Activated CD4-positive, alpha-beta T cell treated with anti-CD3 and anti-CD28 coated beads, Interleukin-2, amount 10 ng/mL, durations not matched to agents 24 days and 14 days (primary cell): ENCODE data around the gene OSBPL10. TPM values are rescaled to one million over a fixed set of nuclear protein-coding genes. Genes with fewer than 3 reads are reported as not detected.

Experiments used
- DNase-seq: peaks from one replicate; pipeline ENCODE4 v3.0.0; 2022
- H3K27ac Mint-ChIP-seq: one replicate; pipeline ENCODE4 v1.8.0; 2022; ENCODE audit warnings: mild to moderate bottlenecking, mixed read lengths
- H3K27me3 Mint-ChIP-seq: one replicate; pipeline ENCODE4 v1.8.0; 2022; ENCODE audit warnings: mixed read lengths
- H3K36me3 Mint-ChIP-seq: one replicate; pipeline ENCODE4 v1.8.0; 2022; ENCODE audit warnings: low read depth, mild to moderate bottlenecking, mixed read lengths
- H3K4me1 Mint-ChIP-seq: one replicate; pipeline ENCODE4 v1.8.0; 2021; ENCODE audit warnings: mixed read lengths
- H3K4me3 Mint-ChIP-seq: one replicate; pipeline ENCODE4 v1.8.0; 2022; ENCODE audit warnings: mild to moderate bottlenecking, moderate library complexity, mixed read lengths
- H3K9me3 Mint-ChIP-seq: one replicate; pipeline ENCODE4 v1.8.0; 2021; ENCODE audit warnings: mixed read lengths
- intact Hi-C: fragments of 100-400 bp; cut with micrococcal nuclease; formaldehyde crosslinking; loops from one replicate; pipeline ENCODE4 v1.15.1; 2023
- total RNA-seq: library from RNA; stranded (reverse); gene quantifications from 2 replicates; pipeline ENCODE4 v1.2.3, GENCODE V29; 2022

The OSBPL10 gene
- total RNA-seq, 1 donor from 2014 or later, result 14.5 TPM

DNA sequence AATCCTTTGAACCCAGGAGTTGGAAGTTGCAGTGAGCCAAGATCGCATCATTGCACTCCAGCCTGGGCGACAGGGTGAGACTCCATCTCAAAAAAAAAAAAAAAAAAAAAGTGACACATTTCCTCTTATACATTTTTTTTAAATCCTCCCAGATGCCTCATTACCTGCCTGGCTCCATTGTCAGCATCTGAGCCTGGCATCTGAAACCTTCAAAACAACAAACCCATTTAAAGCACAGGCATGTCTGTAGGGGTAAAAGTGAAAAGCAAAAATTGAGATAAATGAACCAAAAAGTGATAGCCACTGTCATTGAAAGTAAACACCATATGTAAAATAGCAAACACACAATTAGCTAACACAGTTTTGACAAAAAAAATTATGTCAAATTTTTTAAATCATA is 38.6 kb downstream of the OSBPL10 start:
- Mint-ChIP-seq H3K27ac (no peak overlapping the region), H3K4me1 (peaks cover 2% of the 10 kb centered on the region), H3K36me3 (no peaks in the 10 kb centered on the region), H3K9me3 (peaks cover 4% of the 10 kb centered on the region), H3K27me3 (no peaks in the 10 kb centered on the region), H3K4me3 (no peak overlapping the region)
- intact Hi-C loops, result no loop called here
- DNase-seq, result no peak

DNA sequence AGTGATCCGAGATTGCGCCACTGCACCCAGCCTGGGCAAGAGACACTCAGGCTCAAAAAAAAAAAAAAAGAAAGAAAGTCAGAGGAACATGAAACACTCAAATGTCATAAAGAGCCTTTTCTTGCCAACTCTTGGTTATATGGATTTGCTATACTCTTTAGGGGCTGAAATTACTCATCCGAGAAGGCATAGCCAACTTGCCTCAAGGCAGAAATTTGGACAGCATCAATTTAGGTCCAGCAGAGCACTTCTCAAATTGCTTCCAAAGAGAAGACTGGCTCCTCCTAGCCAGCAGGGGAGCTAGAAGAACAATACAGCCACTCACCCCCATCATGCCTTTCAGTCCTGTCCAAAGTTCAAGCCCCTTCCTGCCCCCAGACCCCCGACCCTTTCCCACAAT is 43.8 kb downstream of the OSBPL10 start:
- Mint-ChIP-seq H3K36me3 (no peaks in the 10 kb centered on the region), H3K27ac (peak overlapping the region; percentile 30), H3K9me3 (no peaks in the 10 kb centered on the region), H3K4me3 (no peak overlapping the region), H3K4me1 (peaks cover 17% of the 10 kb centered on the region), H3K27me3 (no peaks in the 10 kb centered on the region)
- intact Hi-C loops, result no loop called here
- no peak for DNase-seq

- Mint-ChIP-seq H3K27ac (peak overlapping the region; percentile 30), H3K9me3 (no peaks in the 10 kb centered on the region), H3K4me3 (no peak overlapping the region), H3K36me3 (no peaks in the 10 kb centered on the region), H3K4me1 (peaks cover 17% of the 10 kb centered on the region), H3K27me3 (no peaks in the 10 kb centered on the region)
- intact Hi-C loops, result no loop called here
- DNase-seq, result no peak
Observed at GRCh38 chr3:31936420-31937060, 44.5 kb downstream of the OSBPL10 start.

DNA sequence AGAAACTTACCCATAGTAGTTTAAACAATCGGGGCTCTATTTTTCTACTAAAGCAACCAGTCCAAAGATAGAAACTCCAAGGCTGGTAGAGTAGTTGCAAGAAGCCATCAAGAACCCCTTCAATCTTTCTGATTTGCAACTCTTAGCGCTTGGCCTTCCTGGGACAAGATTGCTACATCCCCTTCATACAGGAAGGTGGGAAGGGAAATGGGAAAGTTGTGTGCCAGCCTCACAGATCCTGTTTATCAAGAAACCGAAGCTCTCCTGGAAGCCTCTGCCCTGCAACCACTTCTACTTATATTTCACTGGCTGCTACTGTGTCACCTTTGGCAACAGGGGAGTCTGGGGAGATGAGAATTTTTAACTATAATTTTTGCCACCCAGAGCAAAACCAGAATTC is 46.2 kb downstream of the OSBPL10 start:
- DNase-seq, result no peak
- Mint-ChIP-seq H3K27ac (no peak overlapping the region), H3K36me3 (no peaks in the 10 kb centered on the region), H3K4me3 (no peak overlapping the region), H3K4me1 (peaks cover 20% of the 10 kb centered on the region), H3K27me3 (no peaks in the 10 kb centered on the region), H3K9me3 (peaks cover 4% of the 10 kb centered on the region)
- intact Hi-C loops, result no loop called here

DNA sequence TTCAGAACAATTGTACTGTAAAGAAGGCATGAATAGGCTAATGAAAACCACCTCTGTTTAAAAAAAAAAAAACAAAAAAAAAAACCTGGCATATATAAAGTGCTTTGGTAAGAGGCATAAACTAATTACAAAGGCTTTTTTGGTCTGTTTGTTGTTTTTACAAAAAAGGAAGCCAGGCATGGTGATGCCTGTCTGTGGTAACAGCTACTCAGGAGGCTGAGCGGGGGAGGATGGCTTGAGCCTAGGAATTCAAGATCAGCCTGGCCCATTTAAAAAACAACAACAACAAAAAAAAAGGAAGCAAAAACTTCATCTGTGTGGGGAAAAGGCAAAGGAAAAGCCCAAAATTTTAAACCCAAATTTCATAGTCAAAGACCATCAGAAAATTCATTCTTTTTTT is 47.0 kb downstream of the OSBPL10 start:
- H3K4me3 Mint-ChIP-seq, result no peak overlapping the region

DNA sequence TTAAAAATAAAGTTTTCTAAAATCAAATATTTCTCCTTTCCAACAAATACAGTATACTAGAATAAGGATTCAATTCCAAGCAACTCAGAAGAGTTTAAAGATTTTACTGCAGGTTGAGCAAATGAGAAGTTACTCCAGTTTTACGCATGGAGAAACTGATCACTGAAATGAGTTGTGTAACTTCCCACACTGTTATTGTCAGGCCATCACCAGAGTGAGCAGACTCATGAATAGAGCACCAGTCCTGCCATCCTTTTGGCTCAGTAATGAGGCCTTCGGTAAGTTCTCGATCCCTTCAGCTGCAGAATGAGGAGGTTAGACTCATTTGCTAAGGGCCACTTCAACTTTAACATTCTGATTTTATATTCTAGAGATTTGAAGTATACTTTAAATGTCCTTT is 48.1 kb downstream of the OSBPL10 start:
- H3K9me3 Mint-ChIP-seq, result peaks cover 4% of the 10 kb centered on the region
- no peaks in the 10 kb centered on the region for H3K36me3 Mint-ChIP-seq
- intact Hi-C loops, result no loop called here
- H3K4me3 Mint-ChIP-seq, result no peak overlapping the region
- H3K27ac Mint-ChIP-seq, result no peak overlapping the region
- no peaks in the 10 kb centered on the region for H3K27me3 Mint-ChIP-seq
- H3K4me1 Mint-ChIP-seq, result peaks cover 23% of the 10 kb centered on the region
- no peak for DNase-seq

More for the DNA sequence above, 47.0 kb downstream of the OSBPL10 start:
- peaks cover 20% of the 10 kb centered on the region for H3K4me1 Mint-ChIP-seq
- no peaks in the 10 kb centered on the region for H3K27me3 Mint-ChIP-seq
- H3K9me3 Mint-ChIP-seq, result peaks cover 4% of the 10 kb centered on the region
- intact Hi-C loops, result no loop called here
- no peak for DNase-seq
- no peaks in the 10 kb centered on the region for H3K36me3 Mint-ChIP-seq
- no peak overlapping the region for H3K27ac Mint-ChIP-seq

DNA sequence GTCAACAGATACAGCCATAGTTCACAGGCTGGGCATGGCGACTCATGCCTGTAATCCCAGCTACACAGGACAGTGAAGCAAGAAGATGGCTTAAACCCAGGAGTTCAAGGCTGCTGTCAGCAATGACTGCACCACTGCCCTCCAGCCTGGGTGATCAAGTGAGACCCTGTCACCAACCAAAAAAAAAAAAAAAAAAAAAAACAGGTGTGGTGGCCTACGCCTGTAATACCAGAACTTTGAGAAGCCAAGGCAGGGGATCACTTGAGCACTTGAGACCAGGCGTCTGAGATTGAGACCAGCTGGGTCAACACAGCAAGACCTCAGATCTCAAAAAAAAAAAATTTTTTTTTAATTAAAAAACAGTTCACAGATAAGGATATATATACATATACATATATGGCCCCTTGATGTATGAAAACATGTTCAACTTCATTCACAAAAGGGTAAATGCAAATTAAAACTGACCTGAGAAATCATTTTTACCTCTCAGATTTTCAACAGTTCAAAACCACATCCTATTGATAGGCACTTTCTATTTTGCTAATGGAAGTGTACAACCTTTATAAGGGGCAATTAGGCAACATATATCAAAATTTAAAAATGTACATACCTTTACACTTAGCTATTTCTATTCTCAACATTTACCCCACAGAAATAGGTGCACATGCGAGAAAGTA is 51.1 kb downstream of the OSBPL10 start:
- Mint-ChIP-seq H3K27me3 (no peaks in the 10 kb centered on the region), H3K4me1 (peaks cover 31% of the 10 kb centered on the region), H3K4me3 (no peak overlapping the region), H3K36me3 (no peaks in the 10 kb centered on the region), H3K27ac (no peak overlapping the region), H3K9me3 (peaks cover 13% of the 10 kb centered on the region)
- no peak for DNase-seq
- intact Hi-C loops, result no loop called here

GRCh38 chr3:31927811-31928210 is 53.3 kb downstream of the OSBPL10 start:
- Mint-ChIP-seq H3K27ac (peak overlapping the region; percentile 86), H3K9me3 (peaks cover 13% of the 10 kb centered on the region)

GRCh38 chr3:31926543-31926942 is 54.5 kb downstream of the OSBPL10 start:
- peaks cover 17% of the 10 kb centered on the region for H3K9me3 Mint-ChIP-seq
- no peak for DNase-seq
- H3K27me3 Mint-ChIP-seq, result no peaks in the 10 kb centered on the region
- intact Hi-C loops, result loop anchor here (2.0 kb wide), 1 partner anchor 172 kb away; no protein-coding TSS in a partner anchor
- peak overlapping the region; percentile 86 for H3K27ac Mint-ChIP-seq
- no peak overlapping the region for H3K4me3 Mint-ChIP-seq
- H3K36me3 Mint-ChIP-seq, result peaks cover 6% of the 10 kb centered on the region
- peaks cover 30% of the 10 kb centered on the region for H3K4me1 Mint-ChIP-seq

More at GRCh38 chr3:31927811-31928210, 53.3 kb downstream of the OSBPL10 start:
- Mint-ChIP-seq H3K27me3 (no peaks in the 10 kb centered on the region), H3K4me1 (peaks cover 28% of the 10 kb centered on the region), H3K36me3 (peaks cover 2% of the 10 kb centered on the region), H3K4me3 (peak overlapping the region; percentile 6)
- no peak for DNase-seq
- intact Hi-C loops, result loop anchor here (1.0 to 2.0 kb wide), 2 partner anchors 51 to 173 kb away; no protein-coding TSS in a partner anchor

GRCh38 chr3:31925271-31925630 is 55.8 kb downstream of the OSBPL10 start:
- H3K9me3 Mint-ChIP-seq, result peaks cover 23% of the 10 kb centered on the region
- intact Hi-C loops, result no loop called here
- peaks cover 10% of the 10 kb centered on the region for H3K36me3 Mint-ChIP-seq
- no peaks in the 10 kb centered on the region for H3K27me3 Mint-ChIP-seq
- peaks cover 32% of the 10 kb centered on the region for H3K4me1 Mint-ChIP-seq
- DNase-seq, result no peak
- peak overlapping the region; percentile 72 for H3K27ac Mint-ChIP-seq
- H3K4me3 Mint-ChIP-seq, result peak overlapping the region; percentile 3

DNA sequence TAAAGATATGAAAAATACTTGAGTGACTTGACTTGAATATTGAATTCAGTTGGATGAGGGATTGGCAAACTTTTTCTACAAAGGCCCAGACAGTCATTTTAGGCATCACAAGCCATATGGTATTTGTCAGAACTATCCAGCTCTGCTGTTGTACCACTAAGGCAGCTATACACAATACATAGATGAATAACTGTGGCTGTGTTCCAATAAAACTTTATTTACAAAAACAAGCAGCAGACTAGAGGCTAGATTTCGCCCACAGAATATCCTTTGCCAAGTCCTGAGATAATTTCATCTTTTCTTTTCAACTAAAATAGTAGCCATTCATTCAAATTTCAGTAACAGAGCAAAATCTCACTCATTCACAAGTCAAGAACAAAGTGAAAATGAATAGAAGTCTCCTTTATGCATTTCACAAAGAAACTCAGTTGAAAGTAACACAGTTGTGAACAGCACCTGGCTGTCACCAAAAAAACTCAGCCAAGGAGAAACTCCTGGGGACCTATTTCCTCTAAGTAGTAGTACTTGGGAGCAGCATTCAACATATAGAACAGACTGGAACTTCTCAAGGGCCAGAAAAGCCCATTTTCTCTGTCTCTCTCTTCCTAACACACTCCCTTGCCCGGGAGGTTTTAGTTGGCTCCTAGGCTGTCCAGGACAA is 56.3 kb downstream of the OSBPL10 start:
- Mint-ChIP-seq H3K36me3 (peaks cover 15% of the 10 kb centered on the region), H3K4me1 (peaks cover 34% of the 10 kb centered on the region), H3K27me3 (no peaks in the 10 kb centered on the region), H3K27ac (peak overlapping the region; percentile 72), H3K9me3 (peaks cover 28% of the 10 kb centered on the region), H3K4me3 (peak overlapping the region; percentile 3)
- no peak for DNase-seq
- intact Hi-C loops, result no loop called here

DNA sequence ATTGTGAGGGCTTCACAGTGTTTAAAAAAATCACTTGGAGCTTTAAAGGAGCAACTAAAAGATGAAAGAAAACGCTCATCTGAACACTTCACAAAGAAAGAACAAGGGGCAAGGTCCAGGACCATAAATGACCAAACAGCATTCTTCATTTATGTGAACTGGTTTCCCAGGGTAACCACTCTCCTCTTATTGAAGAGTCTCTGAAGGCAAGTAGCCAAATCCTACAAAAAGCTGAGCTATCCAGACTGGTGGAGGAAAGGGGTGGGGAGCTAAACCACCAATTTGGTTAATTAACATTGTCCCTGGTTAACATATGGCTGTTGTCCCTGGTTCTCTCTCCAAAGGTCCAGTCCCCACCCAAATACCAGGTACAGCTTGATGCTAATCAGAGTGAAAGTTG is 58.1 kb downstream of the OSBPL10 start:
- Mint-ChIP-seq H3K4me1 (peaks cover 42% of the 10 kb centered on the region), H3K36me3 (peaks cover 22% of the 10 kb centered on the region), H3K27ac (peak overlapping the region; percentile 52), H3K27me3 (no peaks in the 10 kb centered on the region), H3K4me3 (no peak overlapping the region), H3K9me3 (peaks cover 36% of the 10 kb centered on the region)
- DNase-seq, result no peak
- intact Hi-C loops, result no loop called here

DNA sequence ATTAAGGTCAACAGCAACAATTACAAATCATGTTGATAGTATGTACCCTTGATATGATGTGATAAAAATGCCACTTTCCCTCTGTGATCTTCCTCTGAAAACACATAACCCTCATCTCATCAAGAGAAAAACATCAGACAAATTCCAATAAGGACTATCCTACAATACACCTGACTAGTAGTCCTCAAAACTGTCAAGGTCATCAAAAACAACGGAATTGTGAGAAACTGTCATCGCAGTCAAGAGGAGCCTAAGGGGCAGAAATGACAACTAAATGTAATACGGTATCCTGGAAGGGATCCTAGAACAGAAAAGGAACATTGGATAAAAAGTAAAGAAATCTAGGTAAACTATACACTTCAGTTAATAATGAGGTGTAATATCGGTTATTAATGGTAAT is 59.2 kb downstream of the OSBPL10 start:
- no peaks in the 10 kb centered on the region for H3K27me3 Mint-ChIP-seq
- no peak overlapping the region for H3K27ac Mint-ChIP-seq
- peaks cover 22% of the 10 kb centered on the region for H3K36me3 Mint-ChIP-seq
- no peak overlapping the region for H3K4me3 Mint-ChIP-seq
- DNase-seq, result no peak
- intact Hi-C loops, result no loop called here
- peaks cover 38% of the 10 kb centered on the region for H3K4me1 Mint-ChIP-seq
- H3K9me3 Mint-ChIP-seq, result peaks cover 32% of the 10 kb centered on the region

GRCh38 chr3:31920310-31920709 is 60.8 kb downstream of the OSBPL10 start:
- intact Hi-C loops, result no loop called here
- Mint-ChIP-seq H3K4me1 (peaks cover 43% of the 10 kb centered on the region), H3K9me3 (peaks cover 31% of the 10 kb centered on the region), H3K36me3 (peaks cover 22% of the 10 kb centered on the region), H3K27ac (no peak overlapping the region), H3K4me3 (no peak overlapping the region), H3K27me3 (no peaks in the 10 kb centered on the region)
- DNase-seq, result no peak
